Neural progenitor cell (in vitro differentiated cells): ENCODE data around the gene SYT13.

Experiments
- EZH2 ChIP-seq: fragments of 200-600 bp; sonication (generic); IDR thresholded peaks from 2 replicates; pipeline ENCODE4 v1.6.1; 2017; ENCODE audit warnings: antibody characterized with exemption, mild to moderate bottlenecking, moderate library complexity
- EZH2phosphoT487 ChIP-seq: fragments of 200-600 bp; sonication (generic); IDR thresholded peaks from 2 replicates; pipeline ENCODE4 v1.6.1; 2017; ENCODE audit warnings: antibody characterized with exemption
- TF ChIP-seq, protein P1 (sequence below): fragments of 200-600 bp; sonication (generic); IDR thresholded peaks from 2 replicates; pipeline ENCODE4 v1.5.1; 2017; ENCODE audit warnings: antibody characterized with exemption, mild to moderate bottlenecking

DNA sequence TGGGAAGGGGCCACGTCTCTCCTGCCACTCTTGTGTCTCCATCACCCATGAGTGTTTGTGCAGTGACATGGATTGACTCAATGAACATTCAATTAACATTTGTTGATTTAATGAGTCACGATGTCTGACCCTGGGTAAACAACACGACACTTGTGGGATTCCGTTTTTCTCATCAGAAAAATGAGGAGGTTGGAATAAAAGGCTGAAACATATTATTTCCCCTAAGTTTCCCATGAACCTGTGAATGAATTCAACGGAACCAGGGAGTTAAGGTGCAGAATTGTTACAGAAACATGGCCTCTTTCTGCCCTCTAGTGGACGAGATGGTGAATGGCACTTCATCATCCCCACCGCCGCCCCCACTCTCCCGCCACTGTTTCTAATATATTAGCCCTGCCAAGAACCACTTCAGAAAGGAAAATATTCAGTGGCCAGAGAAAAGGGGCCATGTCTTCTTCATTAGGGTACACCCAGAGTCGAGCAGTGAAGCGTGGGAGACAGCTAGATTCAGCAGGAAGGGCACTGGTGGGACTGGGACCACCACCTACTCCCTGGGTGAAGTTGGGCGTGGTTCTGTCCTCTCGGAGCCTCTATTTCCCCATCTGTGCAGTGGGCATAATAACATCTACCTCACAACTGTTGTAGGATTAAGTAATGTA is 46.3 kb upstream of the SYT13 start:
- TF ChIP-seq EZH2 (no peak), EZH2phosphoT487 (no peak)
- TF ChIP-seq, protein P1, sequence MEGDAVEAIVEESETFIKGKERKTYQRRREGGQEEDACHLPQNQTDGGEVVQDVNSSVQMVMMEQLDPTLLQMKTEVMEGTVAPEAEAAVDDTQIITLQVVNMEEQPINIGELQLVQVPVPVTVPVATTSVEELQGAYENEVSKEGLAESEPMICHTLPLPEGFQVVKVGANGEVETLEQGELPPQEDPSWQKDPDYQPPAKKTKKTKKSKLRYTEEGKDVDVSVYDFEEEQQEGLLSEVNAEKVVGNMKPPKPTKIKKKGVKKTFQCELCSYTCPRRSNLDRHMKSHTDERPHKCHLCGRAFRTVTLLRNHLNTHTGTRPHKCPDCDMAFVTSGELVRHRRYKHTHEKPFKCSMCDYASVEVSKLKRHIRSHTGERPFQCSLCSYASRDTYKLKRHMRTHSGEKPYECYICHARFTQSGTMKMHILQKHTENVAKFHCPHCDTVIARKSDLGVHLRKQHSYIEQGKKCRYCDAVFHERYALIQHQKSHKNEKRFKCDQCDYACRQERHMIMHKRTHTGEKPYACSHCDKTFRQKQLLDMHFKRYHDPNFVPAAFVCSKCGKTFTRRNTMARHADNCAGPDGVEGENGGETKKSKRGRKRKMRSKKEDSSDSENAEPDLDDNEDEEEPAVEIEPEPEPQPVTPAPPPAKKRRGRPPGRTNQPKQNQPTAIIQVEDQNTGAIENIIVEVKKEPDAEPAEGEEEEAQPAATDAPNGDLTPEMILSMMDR = peak; percentile 73
